Esophagus squamous epithelium (tissue), 4 donors: ENCODE results near the gene SPSB1.

ENCODE experiments used
- CTCF ChIP-seq, 6 experiments: fragments of 450-650 bp in 4 of 6; fragments of 200-600 bp in 2 of 6; sonication (generic) in 2 of 6; IDR thresholded peaks; one replicate each; pipeline ENCODE4 v1.5.1; 2016 to 2019; ENCODE audit warnings: antibody characterized with exemption in 6 of 6, mild to moderate bottlenecking in 4 of 6, moderate library complexity in 4 of 6
- POLR2A ChIP-seq, 4 donors: fragments of 450-650 bp; IDR thresholded peaks; one replicate each; pipeline ENCODE4 v1.6.1; 2017; ENCODE audit warnings: antibody characterized with exemption in 4 of 4, mild to moderate bottlenecking in 4 of 4, moderate library complexity in 3 of 4

GRCh38 chr1:9300573-9300972 is 7.9 kb downstream of the SPSB1 start:
- no peak for TF ChIP-seq CTCF (IDR thresholded peaks at IDR 0.05)
- no peak for TF ChIP-seq POLR2A (IDR thresholded peaks at IDR 0.05)
